Neural cell (in vitro differentiated cells): Measurements from ENCODE around the gene NFIA. TPM values are rescaled to one million over a fixed set of nuclear protein-coding genes. Genes with fewer than 3 reads are reported as not detected.

Source experiments
- H2AFZ ChIP-seq: fragments of 200-600, 300-800 bp; sonication (generic), shearing (Covaris generic); 2 replicates; pipeline ENCODE4 v1.6.0; 2014; ENCODE audit warnings: low read depth, mild to moderate bottlenecking, antibody characterized with exemption, low read length, moderate library complexity
- H3F3A ChIP-seq: fragments of 200-600 bp; shearing (Covaris generic); 2 replicates; pipeline ENCODE4 v1.6.1; 2016; ENCODE audit warnings: mild to moderate bottlenecking, moderate library complexity, mixed read lengths, antibody characterized with exemption, low read length; ENCODE audit not compliant: insufficient read depth, poor library complexity, severe bottlenecking
- H3K27ac ChIP-seq: fragments of 200-600, 300-800 bp; sonication (generic), shearing (Covaris generic); 2 replicates; pipeline ENCODE4 v1.5.1; 2014; ENCODE audit warnings: mild to moderate bottlenecking, low read length, moderate library complexity
- H3K27me3 ChIP-seq: fragments of 300-800, 200-600 bp; sonication (generic), shearing (Covaris generic); 2 replicates; pipeline ENCODE4 v1.6.0; 2014; ENCODE audit warnings: mild to moderate bottlenecking, low read depth, low read length, moderate library complexity; ENCODE audit not compliant: insufficient read depth
- H3K36me3 ChIP-seq: fragments of 300-800, 200-600 bp; sonication (generic), shearing (Covaris generic); 2 replicates; pipeline ENCODE4 v1.5.1; 2014; ENCODE audit warnings: mild to moderate bottlenecking, antibody characterized with exemption, low read length, moderate library complexity; ENCODE audit not compliant: insufficient read depth
- H3K4me2 ChIP-seq: fragments of 300-800, 200-600 bp; sonication (generic), shearing (Covaris generic); 2 replicates; pipeline ENCODE4 v1.6.0; 2014; ENCODE audit warnings: mild to moderate bottlenecking, low read length
- H3K4me3 ChIP-seq: fragments of 300-800, 200-600 bp; sonication (generic), shearing (Covaris generic); 2 replicates; pipeline ENCODE4 v1.5.1; 2014; ENCODE audit warnings: mild to moderate bottlenecking, low read length, moderate library complexity
- H3K79me2 ChIP-seq: fragments of 200-600 bp; shearing (Covaris generic); replicated peaks from 2 replicates; pipeline ENCODE4 v1.6.0; 2014; ENCODE audit warnings: mild to moderate bottlenecking, low read length, moderate library complexity; ENCODE audit not compliant: insufficient read depth
- H3K9ac ChIP-seq: fragments of 300-800, 200-600 bp; sonication (generic), shearing (Covaris generic); 2 replicates; pipeline ENCODE4 v1.6.1; 2016; ENCODE audit warnings: mild to moderate bottlenecking, low read length, mixed read lengths
- H3K9me2 ChIP-seq: fragments of 200-600 bp; shearing (Covaris generic); 2 replicates; pipeline ENCODE4 v1.6.1; 2016; ENCODE audit warnings: mild to moderate bottlenecking, low read length, mixed read lengths; ENCODE audit not compliant: insufficient read depth
- H3K9me3 ChIP-seq: fragments of 200-600, 300-800 bp; sonication (generic), shearing (Covaris generic); 2 replicates; pipeline ENCODE4 v1.6.1; 2016; ENCODE audit warnings: mild to moderate bottlenecking, mixed run types, low read length, moderate library complexity, mixed read lengths
- H4K20me1 ChIP-seq: fragments of 200-600 bp; shearing (Covaris generic); 2 replicates; pipeline ENCODE4 v1.6.1; 2016; ENCODE audit warnings: mild to moderate bottlenecking, mixed run types; ENCODE audit not compliant: insufficient read depth
- EZH2 ChIP-seq: fragments of 200-600, 300-800 bp; shearing (Covaris generic), sonication (generic); IDR thresholded peaks from 2 replicates; pipeline ENCODE4 v1.6.1; 2014; ENCODE audit warnings: antibody characterized with exemption, low read length, borderline replicate concordance, mild to moderate bottlenecking; ENCODE audit not compliant: insufficient read depth, poor library complexity, severe bottlenecking
- MXI1 ChIP-seq: fragments of 450-650 bp; conservative IDR thresholded peaks from 2 replicates; pipeline ENCODE4 v1.6.1; 2014; ENCODE audit warnings: antibody characterized with exemption, mild to moderate bottlenecking; ENCODE audit not compliant: poor library complexity, severe bottlenecking
- POLR2AphosphoS5 ChIP-seq: IDR thresholded peaks from 2 replicates; pipeline ENCODE4 v1.6.1; 2012
- SMC3 ChIP-seq: fragments of 450-650 bp; conservative IDR thresholded peaks from 2 replicates; pipeline ENCODE4 v1.6.1; 2014; ENCODE audit warnings: antibody characterized with exemption, mild to moderate bottlenecking, moderate library complexity; ENCODE audit not compliant: poor library complexity
- polyA plus RNA-seq: library from polyadenylated mRNA; depleted of rRNA; stranded (reverse); fragments of >200 nt; gene quantifications from 2 replicates; pipeline ENCODE4 v1.2.3, GENCODE V29; 2014
- TF ChIP-seq, protein P1 (sequence below): fragments of 450-650 bp; IDR thresholded peaks from 2 replicates; pipeline ENCODE4 v1.5.1; 2014; ENCODE audit warnings: antibody characterized with exemption, mild to moderate bottlenecking, moderate library complexity; ENCODE audit not compliant: poor library complexity, severe bottlenecking
- TF ChIP-seq, protein P2 (sequence below): IDR thresholded peaks from 2 replicates; pipeline ENCODE4 v1.6.1; 2012; ENCODE audit warnings: borderline replicate concordance

The NFIA gene
- polyA plus RNA-seq, 1 donor from 2014 or later = 0.47 TPM

DNA sequence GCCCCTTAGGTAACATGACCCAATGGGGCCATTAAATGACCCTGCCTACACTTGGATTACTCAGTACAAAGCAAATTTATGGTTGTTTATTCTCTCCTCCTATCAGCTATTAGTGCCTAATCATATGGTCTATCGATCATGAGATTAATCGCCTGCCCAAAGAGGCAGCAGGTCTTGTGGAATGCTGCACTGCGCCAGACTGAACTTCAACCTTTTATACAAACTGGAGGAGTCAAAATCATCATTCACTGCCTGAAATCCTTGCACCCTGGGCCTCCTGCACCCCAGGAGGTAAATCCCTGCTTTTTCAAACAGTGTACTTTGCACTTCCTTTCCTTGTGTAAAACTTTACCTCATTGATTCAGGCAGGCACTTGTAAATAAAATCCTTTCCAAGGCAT lies 69.7 kb downstream of the NFIA start:
- Histone ChIP-seq H3K9me2 (no peaks in the 10 kb centered on the region), H2AFZ (no peak overlapping the region), H4K20me1 (no peaks in the 10 kb centered on the region), H3F3A (no peaks in the 10 kb centered on the region), H3K27me3 (peaks cover 4% of the 10 kb centered on the region), H3K27ac (no peak overlapping the region), H3K79me2 (no peaks in the 10 kb centered on the region), H3K36me3 (no peaks in the 10 kb centered on the region), H3K9ac (no peak overlapping the region), H3K4me3 (no peak overlapping the region), H3K9me3 (no peaks in the 10 kb centered on the region), H3K4me2 (no peak overlapping the region)
- no peak for TF ChIP-seq POLR2AphosphoS5
- TF ChIP-seq, protein P1, sequence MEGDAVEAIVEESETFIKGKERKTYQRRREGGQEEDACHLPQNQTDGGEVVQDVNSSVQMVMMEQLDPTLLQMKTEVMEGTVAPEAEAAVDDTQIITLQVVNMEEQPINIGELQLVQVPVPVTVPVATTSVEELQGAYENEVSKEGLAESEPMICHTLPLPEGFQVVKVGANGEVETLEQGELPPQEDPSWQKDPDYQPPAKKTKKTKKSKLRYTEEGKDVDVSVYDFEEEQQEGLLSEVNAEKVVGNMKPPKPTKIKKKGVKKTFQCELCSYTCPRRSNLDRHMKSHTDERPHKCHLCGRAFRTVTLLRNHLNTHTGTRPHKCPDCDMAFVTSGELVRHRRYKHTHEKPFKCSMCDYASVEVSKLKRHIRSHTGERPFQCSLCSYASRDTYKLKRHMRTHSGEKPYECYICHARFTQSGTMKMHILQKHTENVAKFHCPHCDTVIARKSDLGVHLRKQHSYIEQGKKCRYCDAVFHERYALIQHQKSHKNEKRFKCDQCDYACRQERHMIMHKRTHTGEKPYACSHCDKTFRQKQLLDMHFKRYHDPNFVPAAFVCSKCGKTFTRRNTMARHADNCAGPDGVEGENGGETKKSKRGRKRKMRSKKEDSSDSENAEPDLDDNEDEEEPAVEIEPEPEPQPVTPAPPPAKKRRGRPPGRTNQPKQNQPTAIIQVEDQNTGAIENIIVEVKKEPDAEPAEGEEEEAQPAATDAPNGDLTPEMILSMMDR = no peak
- TF ChIP-seq, protein P2, sequence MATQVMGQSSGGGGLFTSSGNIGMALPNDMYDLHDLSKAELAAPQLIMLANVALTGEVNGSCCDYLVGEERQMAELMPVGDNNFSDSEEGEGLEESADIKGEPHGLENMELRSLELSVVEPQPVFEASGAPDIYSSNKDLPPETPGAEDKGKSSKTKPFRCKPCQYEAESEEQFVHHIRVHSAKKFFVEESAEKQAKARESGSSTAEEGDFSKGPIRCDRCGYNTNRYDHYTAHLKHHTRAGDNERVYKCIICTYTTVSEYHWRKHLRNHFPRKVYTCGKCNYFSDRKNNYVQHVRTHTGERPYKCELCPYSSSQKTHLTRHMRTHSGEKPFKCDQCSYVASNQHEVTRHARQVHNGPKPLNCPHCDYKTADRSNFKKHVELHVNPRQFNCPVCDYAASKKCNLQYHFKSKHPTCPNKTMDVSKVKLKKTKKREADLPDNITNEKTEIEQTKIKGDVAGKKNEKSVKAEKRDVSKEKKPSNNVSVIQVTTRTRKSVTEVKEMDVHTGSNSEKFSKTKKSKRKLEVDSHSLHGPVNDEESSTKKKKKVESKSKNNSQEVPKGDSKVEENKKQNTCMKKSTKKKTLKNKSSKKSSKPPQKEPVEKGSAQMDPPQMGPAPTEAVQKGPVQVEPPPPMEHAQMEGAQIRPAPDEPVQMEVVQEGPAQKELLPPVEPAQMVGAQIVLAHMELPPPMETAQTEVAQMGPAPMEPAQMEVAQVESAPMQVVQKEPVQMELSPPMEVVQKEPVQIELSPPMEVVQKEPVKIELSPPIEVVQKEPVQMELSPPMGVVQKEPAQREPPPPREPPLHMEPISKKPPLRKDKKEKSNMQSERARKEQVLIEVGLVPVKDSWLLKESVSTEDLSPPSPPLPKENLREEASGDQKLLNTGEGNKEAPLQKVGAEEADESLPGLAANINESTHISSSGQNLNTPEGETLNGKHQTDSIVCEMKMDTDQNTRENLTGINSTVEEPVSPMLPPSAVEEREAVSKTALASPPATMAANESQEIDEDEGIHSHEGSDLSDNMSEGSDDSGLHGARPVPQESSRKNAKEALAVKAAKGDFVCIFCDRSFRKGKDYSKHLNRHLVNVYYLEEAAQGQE = no peak

DNA sequence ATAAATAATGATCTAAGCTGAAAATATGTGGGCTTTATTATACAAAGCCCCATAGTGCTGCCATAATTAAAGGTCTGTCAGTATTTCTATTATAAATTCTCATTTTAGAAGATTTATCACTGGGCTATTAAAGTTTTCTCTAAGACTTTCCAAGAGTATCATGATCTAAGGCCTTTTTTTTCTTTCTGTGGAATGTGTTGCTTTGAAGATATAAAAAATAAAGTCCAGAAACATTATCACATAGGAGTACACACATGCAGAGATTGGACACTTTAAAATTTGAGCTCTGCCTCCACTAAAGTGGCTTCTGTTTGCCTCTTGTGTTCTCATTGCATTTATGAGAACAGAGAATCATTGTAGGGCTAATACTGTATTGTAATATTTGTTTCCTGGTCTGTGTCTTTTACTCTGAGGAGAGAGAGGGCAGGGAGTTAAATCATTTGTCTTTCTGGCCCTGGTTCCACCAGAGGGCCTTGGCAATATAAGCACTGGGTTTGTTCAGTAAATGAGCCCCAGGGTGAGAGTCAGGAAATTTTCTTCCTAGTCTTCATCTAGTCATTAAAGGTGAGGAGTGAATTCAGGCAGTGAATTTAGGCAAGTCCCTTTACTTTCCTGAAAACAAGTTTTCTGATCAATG lies 70.2 kb downstream of the NFIA start:
- Histone ChIP-seq H3K9ac (no peak overlapping the region), H3K9me2 (no peaks in the 10 kb centered on the region), H2AFZ (no peak overlapping the region), H3K36me3 (no peaks in the 10 kb centered on the region), H4K20me1 (no peaks in the 10 kb centered on the region), H3F3A (no peaks in the 10 kb centered on the region), H3K79me2 (no peaks in the 10 kb centered on the region), H3K9me3 (no peaks in the 10 kb centered on the region), H3K4me3 (no peak overlapping the region), H3K27ac (no peak overlapping the region), H3K4me2 (no peak overlapping the region), H3K27me3 (peaks cover 4% of the 10 kb centered on the region)
- TF ChIP-seq MXI1 (no peak), SMC3 (no peak), EZH2 (no peak)
- TF ChIP-seq, protein P1 = no peak
- TF ChIP-seq, protein P2 = no peak
